Measurements from ENCODE around the gene DFFB.

DFFB gene

GRCh38 chr1:3834701-3835100 lies 22.6 kb upstream of the DFFB start:
- DNase-seq, result no peak

DNA sequence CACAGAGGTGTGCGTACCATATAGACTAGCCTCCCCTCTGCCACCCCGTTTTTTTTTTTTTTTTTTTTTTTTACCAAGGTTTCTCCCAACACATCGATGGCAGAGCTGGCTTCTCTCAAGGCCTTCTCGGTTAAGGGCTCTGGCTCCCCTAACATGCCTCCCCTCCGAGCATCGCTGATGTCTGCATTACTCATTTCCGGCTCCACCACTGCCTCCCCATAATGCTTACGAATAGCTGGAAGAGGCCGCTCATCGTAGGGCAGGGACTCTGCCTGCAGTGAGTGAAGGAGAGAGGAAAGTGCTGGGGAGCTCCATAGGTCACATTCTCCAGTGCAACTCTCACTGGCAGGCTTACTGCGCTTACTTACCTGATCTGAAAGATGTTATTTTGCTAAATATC lies 20.9 kb upstream of the DFFB start:
- DNase-seq, result no peak

DNA sequence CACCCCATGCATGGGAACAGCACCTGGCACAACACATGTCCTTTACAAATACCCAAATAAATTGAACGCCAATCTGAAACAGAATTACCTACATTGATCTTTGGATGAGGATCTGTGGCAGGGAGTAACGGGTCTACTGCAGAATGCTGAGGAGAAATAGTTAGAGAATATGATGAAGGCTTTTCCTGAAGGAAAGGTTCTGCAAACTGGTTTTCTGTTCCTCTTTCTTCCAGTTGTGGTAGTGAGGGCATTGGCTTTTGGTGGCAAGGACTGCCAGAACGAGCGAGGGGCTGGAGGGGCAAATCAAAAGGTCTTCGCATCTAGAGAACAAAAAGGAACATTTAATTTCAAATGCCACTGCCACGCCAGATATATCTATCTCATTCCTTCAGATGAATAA lies 20.1 kb upstream of the DFFB start:
- no peak for DNase-seq

- DNase-seq, result no peak
Observed at GRCh38 chr1:3837685-3838084, 19.6 kb upstream of the DFFB start.

DNA sequence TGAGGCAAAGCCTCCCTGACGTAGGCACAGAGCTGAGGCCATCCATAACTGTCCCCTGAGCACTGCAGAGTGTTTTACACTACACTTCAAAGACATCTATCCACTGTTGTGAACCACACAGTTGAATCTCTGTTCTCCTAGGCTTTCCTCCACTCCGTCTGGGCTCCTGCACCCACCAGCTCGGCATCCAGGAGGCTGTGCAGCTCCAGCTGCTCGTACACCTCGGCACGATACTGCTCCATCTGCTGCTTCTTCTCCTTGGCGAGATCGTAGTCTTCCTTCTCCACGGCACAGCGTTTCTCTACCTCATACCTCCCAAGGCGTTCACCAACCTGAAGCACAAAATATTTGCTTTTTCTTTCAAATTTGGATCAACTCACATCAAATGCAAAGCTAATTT lies 18.5 kb upstream of the DFFB start:
- DNase-seq, result no peak

DNA sequence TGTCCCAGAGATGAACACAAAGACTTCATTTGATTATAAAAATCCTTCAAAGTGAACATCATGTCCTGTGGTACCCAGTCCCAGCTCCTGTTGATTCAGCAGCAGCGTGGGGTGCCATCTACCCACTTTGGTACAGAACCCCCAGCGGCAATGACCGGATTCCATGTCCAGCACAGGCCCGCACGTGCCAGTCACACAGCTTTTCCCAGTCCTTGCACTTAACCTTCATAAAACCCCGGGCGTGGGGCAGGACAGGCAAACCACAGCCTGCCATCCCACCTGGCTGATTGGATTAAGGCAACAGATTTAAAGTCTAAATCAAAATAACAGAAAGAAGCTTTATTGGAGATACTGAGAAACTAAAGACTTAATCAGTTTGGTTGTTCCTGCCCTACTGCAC lies 15.8 kb upstream of the DFFB start:
- DNase-seq, result no peak

GRCh38 chr1:3842912-3843311 lies 14.4 kb upstream of the DFFB start:
- DNase-seq, result no peak

GRCh38 chr1:3846541-3846940 lies 10.7 kb upstream of the DFFB start:
- no peak for DNase-seq

- no peak for DNase-seq
Observed at GRCh38 chr1:3847081-3847480, 10.2 kb upstream of the DFFB start.

DNA sequence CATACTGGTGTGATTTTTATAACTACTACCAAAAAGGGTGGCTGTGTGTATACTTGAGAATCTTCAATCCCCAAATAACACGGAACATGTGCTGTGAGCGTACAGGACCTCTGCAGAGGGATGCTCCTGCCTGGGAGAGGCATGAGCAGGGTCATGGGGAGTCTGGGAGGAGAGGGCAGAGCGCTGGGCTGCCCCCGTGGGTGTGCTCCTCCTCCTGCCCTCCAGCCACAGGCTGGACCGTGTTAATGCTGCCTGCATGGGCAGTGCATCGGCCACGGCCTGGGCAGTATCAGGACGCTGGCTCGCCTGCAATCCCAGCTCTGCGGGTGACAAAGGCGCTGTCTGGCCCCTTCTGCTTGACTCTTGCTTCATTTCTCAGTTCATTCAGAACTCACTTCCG lies 6.4 kb upstream of the DFFB start:
- no peak for DNase-seq

DNA sequence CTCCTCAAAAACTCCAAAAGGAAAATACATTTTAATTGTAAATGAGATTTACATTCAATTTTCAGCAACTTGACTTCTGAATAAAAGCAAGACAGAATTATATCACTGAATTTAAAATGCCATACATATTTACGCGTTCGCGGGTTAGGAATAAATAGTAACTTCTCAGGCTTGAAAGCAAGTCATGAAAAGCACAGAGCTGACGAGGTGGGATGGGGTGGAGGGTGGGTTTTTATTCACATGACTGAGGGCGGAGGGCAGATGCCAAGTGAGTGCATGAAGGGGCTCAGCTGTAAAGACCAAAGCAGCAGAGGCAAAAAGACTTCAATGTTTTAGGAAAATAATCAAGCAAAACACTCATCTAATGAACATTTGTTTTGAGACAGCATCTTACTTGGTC lies 6.0 kb upstream of the DFFB start:
- no peak for DNase-seq

DNA sequence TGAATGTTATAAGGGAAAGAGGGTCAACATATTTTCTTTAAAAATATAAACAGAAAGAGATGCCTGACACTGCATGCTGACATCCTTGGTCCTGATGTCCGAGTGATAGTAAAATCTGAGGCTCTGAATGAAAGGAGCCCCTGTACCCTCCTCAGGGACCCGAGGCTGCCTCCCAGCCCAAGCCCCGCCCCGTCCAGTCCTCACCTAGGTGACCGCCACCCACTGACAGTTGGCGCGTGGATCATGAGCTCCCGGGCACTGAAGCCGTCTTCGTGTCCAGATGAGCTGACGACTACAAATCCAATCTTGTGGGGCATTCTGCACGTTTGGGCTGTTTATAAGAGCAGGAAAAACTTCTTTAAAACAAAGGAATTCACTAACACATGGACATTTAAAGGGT lies 5.2 kb upstream of the DFFB start:
- no peak for DNase-seq

DNA sequence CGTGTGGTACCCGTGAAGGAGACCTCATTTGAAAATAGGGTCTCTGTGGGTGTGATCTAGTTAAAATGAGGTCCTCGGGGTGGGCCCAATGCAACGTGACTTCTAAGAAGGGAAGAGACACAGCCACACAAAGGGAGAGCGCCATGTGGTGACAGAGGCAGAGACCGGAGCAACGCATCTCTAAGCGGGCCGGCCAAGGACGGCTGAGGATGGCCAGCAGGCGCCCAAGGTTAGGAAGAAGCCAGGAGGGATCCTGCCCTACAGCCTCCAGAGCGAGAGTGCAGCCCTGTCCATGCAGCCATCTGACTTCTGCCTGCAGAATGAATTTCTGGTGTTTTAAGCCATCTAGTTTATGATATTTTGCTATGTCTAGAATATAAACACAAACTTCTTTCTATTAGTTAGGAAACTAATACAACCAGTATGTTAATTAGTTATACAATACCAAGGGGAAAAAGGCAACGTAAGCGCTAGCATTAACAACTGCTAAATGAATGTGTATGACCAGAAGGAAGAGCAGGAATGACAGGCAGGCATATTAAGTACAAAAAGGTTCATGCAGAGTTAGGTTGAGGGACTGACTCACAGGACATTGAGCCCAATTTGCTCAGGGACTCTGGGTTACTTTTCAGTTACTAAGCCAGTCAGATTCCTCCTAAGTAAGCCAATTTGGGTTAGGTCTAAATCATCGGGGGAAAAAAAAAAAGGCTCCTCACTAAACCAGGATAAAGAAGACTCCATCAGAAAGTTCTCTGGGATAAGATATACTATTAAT lies 4.4 kb upstream of the DFFB start:
- no peak for DNase-seq

- DNase-seq, result no peak
Observed at GRCh38 chr1:3857791-3858129, 484 bp downstream of the DFFB start.

- DNase-seq, result no peak
Observed at GRCh38 chr1:3858231-3858981, 1.1 kb downstream of the DFFB start.

GRCh38 chr1:3863231-3863935 lies 6.1 kb downstream of the DFFB start:
- no peak for DNase-seq

- no peak for DNase-seq
Observed at GRCh38 chr1:3864884-3865283, 7.6 kb downstream of the DFFB start.

- DNase-seq, result no peak
Observed at GRCh38 chr1:3865606-3866160, 8.4 kb downstream of the DFFB start.

DNA sequence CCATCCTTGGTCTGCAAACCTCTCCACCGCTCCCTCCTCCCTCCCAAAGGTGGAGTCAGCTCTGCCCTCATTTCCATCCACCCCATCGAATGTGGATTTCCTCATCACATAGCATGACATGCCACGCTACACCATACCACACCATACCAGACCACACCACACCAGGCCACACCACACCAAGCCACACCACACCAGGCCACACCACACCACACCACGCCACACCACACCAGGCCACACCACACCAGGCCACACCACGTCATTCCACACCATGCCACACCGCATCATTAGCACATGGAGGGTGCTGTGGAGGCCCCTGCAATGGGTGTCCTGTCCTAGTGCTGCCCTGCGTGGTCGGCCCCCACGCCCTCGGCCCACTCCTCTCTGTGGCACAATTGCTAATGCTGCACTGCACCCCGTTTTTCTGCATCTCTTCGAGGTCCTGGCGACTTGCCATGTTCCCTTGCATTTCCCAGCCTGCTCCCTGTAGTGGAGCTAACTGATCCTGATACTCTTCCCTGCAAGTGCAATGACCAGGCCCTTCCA lies 11.3 kb downstream of the DFFB start:
- no peak for DNase-seq

GRCh38 chr1:3869751-3870301 lies 12.6 kb downstream of the DFFB start:
- no peak for DNase-seq

DNA sequence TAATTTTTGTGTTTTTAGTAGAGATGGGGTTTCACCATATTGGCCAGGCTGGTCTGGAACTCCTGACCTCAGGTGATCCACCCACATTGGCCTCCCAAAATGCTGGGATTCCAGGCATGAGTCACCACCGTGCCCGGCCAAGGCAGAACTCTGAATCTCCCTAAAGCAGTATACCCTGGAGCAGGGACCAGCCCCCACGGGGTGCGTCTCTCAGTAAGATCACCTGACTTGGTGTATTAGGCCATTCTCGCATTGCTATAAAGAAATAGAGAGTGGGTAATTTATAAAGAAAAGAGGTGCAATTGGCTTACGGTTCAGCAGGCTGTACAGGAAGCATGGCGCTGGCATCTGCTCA lies 14.2 kb downstream of the DFFB start:
- DNase-seq, result no peak

GRCh38 chr1:3872546-3872945 lies 15.3 kb downstream of the DFFB start:
- DNase-seq, result no peak

DNA sequence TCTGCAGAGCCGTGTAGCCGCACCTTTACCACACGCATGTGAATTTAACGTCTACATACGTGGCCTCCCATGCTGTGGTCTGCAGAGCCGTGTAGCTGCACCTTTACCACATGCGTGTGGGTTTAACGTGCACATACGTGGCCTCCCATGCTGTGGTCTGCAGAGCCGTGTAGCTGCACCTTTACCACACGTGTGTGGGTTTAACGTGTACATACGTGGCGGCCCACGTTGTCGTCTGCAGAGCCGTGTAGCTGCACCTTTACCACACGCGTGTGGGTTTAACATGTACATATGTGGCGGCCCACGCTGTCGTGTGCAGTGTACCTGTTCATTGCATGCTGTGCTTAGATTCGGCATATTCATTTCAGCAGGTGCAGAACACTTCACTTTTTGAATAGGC lies 17.5 kb downstream of the DFFB start:
- DNase-seq, result no peak

Data from NCI-H1694 treated with DMSO at 0.1 percent for 48 hours (cell line).